ENCODE measurements around the gene VPS35.

DNA sequence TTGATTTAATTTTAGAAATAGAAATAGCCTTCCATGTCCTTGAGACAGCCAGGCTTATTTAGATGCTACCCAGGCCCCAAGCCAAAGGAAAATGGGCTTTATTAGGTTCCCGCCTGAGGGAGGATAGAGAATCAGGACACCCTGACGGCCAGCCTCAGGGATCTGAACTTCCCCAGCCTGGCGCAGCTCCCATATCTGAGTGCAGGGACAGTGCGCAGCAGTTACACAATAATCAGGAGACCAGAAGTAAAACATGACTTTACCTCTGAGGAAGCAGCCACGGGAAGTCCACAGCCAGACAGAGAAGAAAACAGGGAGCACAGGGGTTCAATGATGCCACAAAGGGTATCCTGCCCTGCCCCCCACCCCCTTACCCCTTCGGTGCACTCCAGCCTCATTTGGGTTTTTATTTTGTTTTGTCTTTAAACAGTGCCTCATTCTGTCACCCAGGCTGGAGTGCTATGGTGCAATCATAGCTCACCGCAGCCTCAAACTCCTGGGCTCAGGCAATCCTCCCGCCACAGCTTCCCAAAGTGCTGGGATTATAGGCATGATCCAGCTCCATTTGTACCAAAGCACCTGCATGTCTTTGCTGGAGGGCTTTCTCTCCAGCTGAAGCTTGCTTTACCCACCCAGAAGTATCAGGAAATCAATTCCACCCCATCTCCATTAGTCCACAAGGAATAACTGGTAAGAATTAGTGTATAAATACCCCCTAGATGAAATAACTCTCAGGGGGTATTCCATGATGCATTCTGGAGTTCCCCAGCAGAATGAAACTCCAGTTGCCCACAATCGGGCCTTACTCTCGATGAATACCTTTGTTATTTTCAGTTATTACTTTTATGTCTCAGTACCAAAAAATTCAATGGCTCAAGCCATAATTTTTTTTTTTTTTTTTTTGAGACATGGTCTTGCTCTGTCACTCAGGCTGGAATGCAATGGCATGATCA is 22.4 kb upstream of the VPS35 start:
- no peak for TF ChIP-seq EP300 (IDR thresholded peaks at IDR 0.05)
- no peak for TF ChIP-seq POLR2AphosphoS5 (IDR thresholded peaks at IDR 0.05)

Data from upper lobe of left lung (tissue), 4 donors.